ENCODE data around the gene CIZ1.
"Not testable (repeated sequence)": the region's sequence is repeated elsewhere in the genome, so short reads cannot be mapped to it uniquely, and the experiment has no call there.

The CIZ1 gene

DNA sequence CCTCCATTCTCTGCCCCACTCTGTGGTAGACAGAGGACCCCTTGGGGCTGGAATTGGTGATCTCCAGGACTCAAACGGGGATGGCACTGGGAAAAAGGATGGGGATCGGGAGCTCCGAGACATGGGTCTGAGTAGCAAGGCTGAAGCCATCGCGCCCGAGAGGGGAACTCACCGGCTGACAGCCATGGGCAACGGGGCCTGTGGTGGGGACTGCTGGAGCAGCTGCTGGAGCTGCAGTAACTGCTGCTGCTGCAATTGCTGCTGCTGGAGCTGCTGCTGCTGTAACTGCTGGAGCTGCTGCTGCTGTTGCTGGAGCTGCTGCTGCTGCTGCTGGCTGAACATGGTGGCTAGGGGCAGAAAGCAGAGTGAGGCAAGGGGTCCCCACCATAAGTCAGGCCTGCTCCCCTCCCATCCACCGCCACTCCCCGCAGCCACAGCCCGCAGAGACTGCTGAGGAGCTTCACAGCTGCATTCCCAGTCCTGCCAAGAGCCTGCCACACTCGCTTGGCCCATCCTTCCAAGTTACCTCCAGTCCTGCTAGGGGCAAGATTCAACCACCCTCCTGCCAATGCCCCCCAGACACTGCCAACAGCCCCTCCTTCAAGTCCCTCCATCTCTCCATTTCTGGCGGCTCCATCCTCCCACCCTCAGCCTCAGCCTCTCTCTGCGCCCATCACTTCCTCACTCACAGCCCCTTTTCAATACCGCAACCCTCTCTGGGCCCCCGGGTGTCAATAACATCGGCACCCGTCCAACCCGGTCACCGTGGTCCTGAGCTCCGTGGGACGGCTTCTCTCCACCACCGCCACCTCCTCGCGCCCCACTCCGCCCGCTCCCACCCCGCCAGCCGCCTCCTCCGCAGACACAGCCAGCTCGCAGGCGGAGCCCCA is 611 bp downstream of the CIZ1 start:
- DNase-seq (ENCODE audit: low read depth in 3 of 3), result peak in 1 of 3 experiments; percentile 6

DNA sequence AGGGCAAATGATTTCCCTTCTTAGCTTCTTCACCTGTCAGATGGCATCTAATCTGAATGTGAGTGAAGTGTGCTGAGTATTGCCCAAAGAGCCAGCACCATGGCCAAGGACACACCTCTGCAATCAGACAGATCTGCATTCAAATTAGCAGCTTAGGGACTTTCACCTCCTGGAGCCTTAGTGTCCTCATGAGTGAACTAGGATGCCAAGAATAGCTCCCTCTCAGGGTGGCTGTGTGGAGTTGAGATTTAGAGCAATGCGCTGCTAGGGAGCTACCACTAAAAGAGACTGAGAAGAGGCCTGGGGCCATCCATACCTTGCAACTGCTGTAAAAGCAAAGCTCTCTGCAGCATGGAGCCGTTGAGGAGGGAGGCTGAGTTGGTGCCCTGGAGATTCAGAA is 1.4 kb downstream of the CIZ1 start:
- DNase-seq (ENCODE audit: low read depth in 3 of 3), result no peak

DNA sequence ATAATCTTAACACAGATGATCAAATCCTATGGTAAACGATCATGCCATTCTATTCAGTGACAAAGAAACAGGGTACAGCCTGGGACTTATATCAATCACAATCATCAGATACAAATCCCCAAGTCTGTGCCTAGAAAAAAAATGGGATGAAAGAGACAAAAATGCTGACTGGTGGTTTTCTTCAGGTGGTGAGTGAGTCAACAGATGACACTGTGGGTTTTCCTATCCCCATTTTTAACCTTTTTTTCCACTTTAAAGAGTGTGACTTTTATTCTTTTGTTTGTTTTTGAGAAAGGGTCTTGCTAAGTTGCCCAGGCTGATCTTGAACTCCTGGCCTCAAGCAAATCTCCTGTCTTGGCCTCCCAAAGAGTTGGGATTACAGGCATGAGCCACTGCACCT is 3.2 kb downstream of the CIZ1 start:
- no peak for DNase-seq (ENCODE audit: low read depth in 3 of 3)

DNA sequence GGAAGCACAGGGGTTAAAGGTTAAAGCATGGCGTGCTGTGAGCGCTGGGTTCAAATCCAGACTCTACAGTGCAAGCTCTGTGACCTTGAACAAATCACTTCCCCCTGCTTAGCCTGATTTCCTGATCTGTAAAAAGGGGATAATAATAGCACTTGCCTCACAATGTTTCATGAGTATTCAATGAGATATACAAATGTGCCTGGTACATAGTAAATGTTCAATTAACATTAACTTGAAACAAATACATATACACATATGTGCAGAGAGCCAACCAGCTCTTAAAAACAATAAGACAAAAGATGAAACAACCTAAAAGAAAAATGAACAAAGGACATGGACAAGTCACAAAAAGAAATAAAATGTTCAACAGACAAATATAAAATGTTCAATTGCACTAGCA is 4.0 kb downstream of the CIZ1 start:
- no peak for DNase-seq (ENCODE audit: low read depth in 3 of 3)

DNA sequence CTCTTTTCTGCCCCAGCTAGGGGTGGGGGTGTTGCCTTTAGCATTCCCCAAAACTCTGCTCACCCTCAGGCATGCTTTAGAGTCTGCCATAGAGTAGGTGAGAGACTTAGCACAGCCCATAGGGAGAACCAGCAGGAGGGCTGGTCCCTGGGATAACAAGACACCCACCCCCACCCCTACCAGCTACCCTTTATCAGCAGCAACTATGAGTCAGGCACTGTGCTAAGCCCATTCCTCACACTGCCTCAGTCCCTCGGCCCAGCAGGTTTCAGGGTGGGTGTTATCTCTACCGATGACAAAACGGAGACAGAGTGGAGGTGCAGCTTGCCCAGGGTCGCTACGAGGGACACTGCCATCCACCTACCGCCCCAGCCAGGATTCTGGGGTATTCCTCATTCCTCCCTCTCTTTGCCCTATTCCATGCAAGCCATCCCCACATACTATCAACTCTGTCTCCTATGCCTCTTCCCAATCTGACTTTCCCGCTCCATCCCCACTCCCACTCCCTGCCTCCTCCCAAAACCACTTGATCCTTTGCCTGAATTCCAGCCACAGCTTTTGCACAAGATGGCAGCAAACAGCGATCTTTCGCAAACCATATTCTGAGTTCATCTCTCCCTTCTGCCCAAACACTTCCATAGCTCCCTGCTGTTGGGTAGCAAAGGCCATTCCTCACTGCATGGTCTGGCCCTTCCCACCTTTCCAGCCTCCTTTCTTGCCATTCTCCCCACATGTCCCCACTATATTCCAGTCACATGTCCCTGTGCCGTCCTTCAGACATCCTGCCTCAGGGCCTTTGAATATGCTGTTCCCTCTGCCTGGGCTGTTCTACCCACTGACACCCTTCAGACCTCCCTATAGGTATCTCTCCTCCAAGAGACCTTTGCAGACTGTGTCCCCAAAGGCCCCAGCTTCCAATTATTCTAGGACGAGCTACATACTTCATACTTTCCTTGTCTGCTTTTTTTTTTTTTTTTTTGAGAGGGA is 5.1 kb downstream of the CIZ1 start:
- DNase-seq (ENCODE audit: low read depth in 3 of 3), result no peak

DNA sequence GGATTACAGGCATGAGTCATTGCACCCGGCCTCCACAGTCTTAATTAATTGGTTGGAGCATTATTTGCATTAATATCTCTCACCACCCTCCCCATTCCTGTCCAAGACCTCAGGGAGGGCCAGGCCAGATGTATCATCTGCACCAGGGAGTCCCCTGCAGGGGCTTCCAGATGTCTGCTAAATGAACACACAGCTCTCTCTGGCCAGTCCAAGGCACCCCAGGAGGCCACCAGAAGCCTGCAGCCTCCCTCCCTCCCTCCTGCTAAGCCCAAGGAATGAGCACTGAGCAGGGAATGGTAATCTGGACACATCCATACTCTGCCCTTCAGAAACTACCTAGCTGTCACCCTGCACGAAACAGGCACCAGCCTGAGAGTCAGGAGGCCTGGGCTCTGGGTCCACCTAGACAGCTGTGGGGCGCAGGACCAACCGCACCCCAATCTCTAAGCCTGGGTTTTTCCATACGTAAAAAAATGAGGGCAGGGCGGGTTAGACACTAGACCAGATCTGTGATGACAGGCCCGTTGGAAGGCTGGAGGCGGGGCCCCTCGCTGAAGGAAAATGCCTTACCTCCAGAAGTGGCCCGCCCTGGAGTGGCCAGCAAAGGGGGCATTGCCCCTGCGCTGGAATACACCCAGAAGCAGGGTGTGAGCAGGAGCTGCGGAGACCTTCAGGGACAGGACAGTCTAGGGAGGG is 8.3 kb downstream of the CIZ1 start:
- DNase-seq (ENCODE audit: low read depth in 3 of 3), result no peak

DNA sequence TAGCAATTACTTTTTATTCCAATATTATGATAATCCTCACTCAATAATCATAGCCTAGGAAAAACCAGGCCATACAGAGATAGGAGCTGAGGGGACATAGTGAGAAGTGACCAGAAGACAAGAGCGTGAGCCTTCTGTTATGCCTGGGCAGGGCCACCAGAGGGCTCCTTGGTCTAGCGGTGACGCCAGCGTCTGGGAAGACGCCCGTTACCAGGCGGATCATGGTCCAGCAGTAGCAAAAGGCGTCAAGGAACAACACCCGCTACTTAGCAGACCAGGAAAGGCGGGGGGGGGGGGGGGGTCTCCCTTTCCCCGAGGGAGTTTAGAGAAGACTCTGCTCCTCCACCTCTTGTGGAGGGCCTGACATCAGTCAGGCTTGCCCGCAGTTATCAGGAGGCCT is 9.9 kb downstream of the CIZ1 start:
- DNase-seq (ENCODE audit: low read depth in 3 of 3), result not testable (repeated sequence)

DNA sequence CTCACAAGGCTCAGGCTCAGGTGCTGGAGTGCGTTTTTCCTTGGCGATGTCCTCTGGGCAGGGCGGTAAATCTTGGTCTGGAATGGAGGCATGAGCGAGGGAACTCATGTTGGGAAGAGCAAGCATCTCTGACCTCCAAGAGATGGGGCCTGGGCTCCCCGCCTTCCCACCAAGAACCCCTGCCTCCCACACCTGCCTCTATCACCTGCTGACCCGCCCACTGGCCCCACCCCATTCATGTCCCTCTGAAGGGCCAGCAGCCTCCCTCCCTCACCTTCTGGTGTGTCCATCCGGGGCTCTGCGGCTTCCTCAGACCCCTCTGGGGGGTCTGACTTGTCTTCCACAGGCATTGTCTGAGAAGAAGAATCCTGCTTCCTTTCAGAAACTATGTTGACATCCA is 10.9 kb downstream of the CIZ1 start:
- DNase-seq (ENCODE audit: low read depth in 3 of 3), result no peak

DNA sequence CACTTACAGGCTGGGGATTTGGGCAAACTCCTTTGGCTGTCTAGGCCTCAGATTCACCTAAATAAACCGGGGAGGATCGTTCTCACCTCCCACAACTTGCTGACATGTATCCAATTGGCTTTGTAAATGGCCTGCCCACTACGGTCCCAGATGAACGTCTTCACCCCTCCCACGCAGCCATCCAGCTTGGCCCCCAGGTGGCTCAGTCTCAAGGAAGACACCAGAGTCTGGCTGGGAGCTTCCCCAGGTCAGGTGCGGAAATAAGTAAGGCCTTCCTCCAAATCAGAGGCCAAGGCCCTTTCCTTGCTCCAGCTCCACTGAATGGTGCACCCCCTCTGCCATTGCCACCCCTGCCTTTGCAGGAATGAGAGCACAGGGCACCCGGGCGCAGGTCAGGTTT is 11.4 kb downstream of the CIZ1 start:
- DNase-seq (ENCODE audit: low read depth in 3 of 3), result no peak

DNA sequence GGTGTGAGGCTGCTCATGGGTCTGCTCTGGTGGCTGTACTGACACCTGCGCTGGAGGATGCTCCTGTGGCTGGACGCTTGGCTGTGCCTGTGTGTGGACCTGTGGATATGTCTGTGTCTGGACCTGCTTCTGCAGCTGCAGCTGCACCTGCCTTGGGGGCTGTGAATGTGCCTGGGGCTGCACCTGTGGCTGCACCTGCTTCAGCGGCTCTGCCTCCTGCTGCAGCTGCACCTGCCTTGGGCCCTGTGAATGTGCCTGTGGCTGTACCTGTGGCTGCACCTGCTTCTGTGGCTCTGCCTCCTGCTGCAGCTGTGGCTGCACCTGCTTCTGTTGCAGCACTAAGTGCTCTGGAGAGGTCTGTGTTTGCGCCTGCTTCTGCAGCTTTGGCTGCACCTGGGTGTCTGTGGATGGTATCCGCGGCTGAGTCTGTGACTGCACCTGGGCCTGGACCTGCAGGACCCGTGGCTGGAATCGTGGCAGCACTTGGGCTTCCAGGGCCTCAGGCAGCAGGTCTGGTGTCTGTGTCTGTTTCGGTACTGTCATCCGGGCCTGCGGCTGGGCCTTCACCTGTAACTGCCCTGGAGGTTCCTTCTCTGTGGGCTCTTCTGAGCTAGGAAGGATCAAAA is 12.5 kb downstream of the CIZ1 start:
- no peak for DNase-seq (ENCODE audit: low read depth in 3 of 3)

DNA sequence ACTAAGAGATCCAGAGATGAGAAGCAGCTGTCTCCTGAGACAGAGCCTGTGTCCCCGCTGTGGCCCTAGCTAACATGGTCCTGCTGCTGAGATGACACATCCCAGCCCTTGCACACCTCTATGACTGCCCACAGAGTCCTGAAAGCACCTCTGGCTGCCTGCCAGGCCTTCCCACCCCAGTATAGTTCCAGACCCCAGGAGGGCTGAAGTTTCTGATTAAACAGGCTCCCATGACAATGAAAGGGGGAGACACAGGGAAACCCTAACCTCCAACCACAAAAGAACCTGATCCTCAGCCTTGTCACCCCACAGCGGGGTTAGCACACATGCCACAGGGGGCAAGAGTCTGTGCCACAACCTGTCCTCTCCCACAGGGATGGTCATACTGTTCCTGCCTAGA is 15.6 kb downstream of the CIZ1 start:
- no peak for DNase-seq (ENCODE audit: low read depth in 3 of 3)

DNA sequence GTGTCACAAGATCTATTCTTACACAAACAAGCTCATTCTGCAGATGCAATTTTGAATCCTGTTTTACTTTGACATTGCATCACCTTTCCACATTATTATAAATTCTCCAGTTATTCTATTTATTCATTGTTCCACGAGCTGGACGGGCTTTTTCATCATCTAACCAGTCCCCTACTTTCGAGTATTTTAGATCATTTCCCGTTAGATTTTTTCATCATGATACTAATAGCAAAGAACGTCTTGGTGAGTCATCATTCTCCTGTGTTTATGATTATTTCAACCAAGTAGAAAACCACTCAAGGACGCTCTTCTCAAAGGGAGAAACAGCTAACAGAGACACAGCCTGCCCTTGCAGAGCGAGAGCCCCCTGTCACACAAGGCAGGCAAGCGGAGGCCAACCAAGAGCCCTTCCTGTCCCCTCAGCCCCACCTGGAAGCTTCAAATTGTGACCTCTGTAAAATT is 16.2 kb downstream of the CIZ1 start:
- DNase-seq (ENCODE audit: low read depth in 3 of 3), result no peak

DNA sequence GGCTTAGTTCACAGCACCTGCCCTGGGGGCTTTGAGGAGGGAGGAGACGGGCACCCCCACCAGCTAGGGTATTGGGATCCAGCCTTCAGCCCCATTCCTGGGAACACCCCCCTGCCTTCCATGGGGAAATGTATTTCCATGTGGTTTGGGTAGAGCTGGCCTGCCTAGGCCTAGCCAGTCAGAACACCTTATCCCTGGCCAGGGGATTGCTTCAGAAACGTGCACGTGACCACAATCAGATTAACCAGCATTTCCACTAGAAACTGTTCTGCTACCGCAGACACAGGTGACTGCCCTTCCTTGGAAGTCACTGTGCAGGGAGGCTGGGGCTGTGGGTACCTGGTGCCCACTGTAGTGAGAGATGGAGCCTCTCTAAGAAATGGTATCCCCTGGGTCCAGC is 17.3 kb downstream of the CIZ1 start:
- no peak for DNase-seq (ENCODE audit: low read depth in 3 of 3)

DNA sequence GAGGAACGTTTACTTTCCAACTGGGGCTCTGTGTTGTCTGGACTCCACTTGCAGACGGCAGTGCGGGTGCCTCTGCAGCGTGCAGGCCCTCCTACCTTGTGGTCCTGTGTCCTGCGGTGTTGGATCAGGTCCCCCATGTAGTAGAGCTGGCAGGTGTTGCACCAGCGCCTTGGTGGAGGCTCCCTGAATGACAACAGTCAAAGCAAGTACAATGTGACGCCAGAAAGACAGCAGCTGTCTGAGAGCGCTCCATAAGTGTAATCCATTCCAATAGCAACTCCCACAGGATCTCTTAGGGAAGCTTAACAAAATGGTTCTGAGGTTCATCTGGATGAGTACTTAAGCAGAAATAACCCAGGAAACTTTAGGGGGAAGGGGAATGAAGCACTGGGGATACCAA is 21.4 kb downstream of the CIZ1 start:
- no peak for DNase-seq (ENCODE audit: low read depth in 3 of 3)

DNA sequence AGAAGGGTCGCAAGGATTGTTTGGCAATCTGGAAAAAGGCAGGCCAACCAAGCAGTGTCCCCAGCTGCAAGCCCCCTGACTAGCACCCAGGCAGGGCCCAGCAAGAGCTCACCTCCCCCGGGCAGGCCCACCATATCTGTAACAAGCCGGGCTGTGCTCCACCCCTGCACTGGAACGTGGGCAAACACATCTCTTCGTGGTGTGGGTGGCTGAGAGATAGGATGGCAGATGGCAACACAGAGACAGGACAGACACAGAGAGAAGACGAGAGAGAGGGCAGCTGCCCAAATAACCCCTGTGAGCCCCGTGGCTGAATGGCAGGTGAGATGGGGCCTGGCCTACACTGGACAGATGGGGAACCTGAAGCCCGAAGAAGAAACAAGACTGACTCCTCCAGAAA is 21.9 kb downstream of the CIZ1 start:
- DNase-seq (ENCODE audit: low read depth in 3 of 3), result no peak

DNA sequence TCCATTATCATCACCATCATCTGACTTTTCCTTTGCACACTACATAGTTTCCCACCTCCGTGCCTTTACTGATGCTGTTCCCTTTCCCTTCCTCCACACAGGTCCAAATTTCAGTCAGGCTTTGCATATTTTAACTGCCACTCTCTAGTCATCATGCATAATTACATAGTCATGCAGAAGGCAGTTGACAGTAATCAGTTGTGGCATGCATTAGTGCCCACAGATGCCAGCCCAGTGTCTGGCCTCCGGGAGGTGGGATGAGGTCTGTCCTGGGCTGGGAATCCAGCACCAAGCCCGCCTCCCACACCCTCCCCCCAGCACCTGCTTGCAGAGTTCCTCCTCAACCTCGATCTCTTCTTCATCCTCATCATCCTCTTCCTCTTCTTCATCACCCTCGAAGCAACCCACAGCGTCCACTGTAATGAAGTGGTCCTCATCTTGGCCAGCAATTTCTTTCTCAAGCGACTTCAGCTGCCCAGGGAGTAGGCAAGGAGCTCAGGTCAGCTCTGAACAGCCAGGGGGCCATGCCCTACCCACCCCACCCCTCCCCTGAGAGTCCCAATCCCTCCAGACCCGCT is 22.6 kb downstream of the CIZ1 start:
- no peak for DNase-seq (ENCODE audit: low read depth in 3 of 3)

DNA sequence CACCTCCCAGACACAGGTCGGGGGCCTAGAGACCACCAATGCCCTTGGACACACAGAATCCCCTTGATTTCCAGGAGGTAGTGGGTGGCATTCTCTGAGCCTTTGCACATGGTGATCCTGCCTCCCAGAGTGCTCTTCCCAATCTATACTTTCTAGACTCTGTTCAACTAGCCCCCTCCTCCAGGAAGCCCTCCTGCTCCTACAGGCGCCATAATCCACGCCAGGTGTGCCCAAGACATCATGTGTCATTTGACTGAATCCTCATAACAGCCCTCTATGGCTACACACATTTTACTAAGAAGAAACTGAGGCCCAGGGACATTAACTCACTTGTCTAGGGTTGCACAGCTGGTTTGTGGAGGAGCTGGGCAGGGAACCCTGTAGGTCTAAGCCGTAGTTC is 24.2 kb downstream of the CIZ1 start:
- DNase-seq (ENCODE audit: low read depth in 3 of 3), result no peak

DNA sequence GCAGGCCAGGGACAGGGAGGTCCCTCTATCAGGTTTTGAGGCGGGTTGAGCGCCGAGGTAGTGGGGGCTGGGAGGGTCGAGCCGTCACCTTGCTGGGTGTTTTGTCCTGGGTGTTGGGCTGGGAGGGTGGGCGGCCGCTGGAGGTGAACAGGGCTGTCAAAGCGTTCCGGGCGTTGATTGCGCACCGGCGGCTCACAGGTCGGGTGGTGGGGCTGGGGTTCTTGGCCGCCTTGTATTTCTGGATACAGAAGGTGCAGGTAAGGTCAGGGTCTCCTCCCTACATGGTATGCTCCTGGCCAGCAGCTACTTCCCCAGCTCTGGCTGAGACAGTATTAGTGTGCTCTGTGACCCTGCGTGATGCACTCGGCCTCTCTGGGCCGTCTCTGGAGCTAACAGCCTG is 25.2 kb downstream of the CIZ1 start:
- DNase-seq (ENCODE audit: low read depth in 3 of 3), result no peak

DNA sequence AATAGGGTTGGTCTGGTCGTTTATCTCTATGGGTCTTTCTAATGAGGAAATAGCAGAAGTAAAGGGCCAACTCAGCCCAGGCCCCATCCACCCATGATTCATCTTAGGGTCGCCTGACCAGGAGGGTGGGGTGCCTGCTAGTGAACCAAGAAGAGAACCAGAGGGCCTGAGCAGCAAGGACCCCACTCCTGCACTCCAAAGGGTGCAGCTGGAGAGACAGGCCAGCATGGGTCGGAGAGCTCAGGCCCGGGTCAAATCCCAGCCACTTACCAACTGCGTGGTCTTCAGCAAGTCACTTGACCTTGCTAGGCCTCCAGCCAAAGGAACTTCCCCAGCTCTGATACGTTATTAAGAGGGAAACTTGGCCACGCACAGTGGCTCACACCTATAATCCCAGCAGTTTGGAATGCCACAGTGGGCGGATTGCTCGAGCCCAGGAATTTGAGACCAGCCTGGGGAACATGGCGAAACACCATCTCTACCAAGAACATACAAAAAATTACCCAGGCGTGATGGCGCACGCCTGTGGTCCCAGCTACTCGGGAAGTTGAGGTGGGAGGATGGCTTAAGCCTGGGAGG is 27.0 kb downstream of the CIZ1 start:
- DNase-seq (ENCODE audit: low read depth in 3 of 3), result no peak

DNA sequence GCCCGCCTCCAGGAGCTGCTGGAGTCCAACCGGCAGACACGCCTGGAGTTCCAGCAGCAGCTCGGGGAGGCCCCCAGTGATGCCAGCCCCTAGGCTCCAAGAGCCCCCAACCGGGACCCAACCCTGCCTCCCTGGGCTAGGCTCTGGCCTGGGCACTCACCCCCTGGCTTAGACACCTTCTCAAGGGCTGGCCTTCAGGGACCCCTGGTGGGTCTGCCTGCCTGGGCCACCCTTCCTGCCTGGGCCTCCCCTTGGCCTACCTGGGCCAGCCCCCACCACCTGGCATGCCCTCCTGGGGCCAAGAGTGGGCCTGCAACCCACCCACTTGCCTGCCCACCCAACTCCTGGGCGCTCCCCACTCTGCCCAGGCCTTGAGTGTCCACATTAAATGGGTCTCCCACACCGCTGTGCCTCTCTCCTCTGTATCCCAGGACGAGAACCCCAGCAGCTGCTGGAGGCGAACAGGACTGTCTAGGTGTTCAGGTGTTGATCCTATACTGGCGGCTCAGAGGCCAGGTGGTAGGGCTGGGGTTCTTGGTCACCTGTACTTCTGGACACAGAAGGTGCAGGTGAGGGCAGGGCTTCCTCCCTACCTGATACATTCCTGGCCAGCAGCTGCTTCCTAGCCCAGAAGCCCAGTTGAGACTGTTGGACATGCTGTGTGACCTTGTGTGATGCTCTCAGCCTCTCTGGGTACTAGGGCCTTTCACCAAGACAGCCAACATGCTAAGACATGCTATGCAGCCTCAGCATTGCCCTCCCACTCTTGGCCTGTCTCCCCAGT is 27.7 kb downstream of the CIZ1 start:
- no peak for DNase-seq (ENCODE audit: low read depth in 3 of 3)
